VCaP (cell line): ENCODE results near the gene SDCCAG8.
"Not testable (repeated sequence)": the region's sequence is repeated elsewhere in the genome, so short reads cannot be mapped to it uniquely, and the experiment has no call there.

Experiments used
- H3K27ac ChIP-seq: fragments of 450-650 bp; 2 replicates; pipeline ENCODE4 v1.5.1; 2017
- CTCF ChIP-seq: fragments of 450-650 bp; conservative IDR thresholded peaks from 2 replicates; pipeline ENCODE4 v1.5.1; 2017; ENCODE audit warnings: mild to moderate bottlenecking, moderate library complexity

Gene SDCCAG8

GRCh38 chr1:243336163-243336562, 80.3 kb downstream of the SDCCAG8 start:
- no peak for TF ChIP-seq CTCF
- H3K27ac ChIP-seq = no peak overlapping the region

GRCh38 chr1:243338848-243339247, 83.0 kb downstream of the SDCCAG8 start:
- H3K27ac ChIP-seq = not testable (repeated sequence)

GRCh38 chr1:243341074-243341473, 85.2 kb downstream of the SDCCAG8 start:
- H3K27ac ChIP-seq = no peak overlapping the region
- TF ChIP-seq CTCF = no peak

- peak; percentile 81 for TF ChIP-seq CTCF
- H3K27ac ChIP-seq = peak overlapping the region; percentile 46
These were observed 88.4 kb downstream of the SDCCAG8 start for GRCh38 chr1:243343970-243344937.

- TF ChIP-seq CTCF = peak; percentile 60
- peak overlapping the region; percentile 46 for H3K27ac ChIP-seq
These were observed 89.4 kb downstream of the SDCCAG8 start for GRCh38 chr1:243345205-243345604.

GRCh38 chr1:243346016-243346415, 90.2 kb downstream of the SDCCAG8 start:
- TF ChIP-seq CTCF = no peak
- peak overlapping the region; percentile 46 for H3K27ac ChIP-seq

- no peak for TF ChIP-seq CTCF
- peak overlapping the region; percentile 46; the same call in 1 of the 2 replicates for H3K27ac ChIP-seq
These were observed 90.6 kb downstream of the SDCCAG8 start for GRCh38 chr1:243346468-243346867.

- no peak overlapping the region for H3K27ac ChIP-seq
- TF ChIP-seq CTCF = no peak
These were observed 92.5 kb downstream of the SDCCAG8 start for GRCh38 chr1:243348331-243348730.
